Measurements from ENCODE around the gene CREB3L1.

CREB3L1 gene

DNA sequence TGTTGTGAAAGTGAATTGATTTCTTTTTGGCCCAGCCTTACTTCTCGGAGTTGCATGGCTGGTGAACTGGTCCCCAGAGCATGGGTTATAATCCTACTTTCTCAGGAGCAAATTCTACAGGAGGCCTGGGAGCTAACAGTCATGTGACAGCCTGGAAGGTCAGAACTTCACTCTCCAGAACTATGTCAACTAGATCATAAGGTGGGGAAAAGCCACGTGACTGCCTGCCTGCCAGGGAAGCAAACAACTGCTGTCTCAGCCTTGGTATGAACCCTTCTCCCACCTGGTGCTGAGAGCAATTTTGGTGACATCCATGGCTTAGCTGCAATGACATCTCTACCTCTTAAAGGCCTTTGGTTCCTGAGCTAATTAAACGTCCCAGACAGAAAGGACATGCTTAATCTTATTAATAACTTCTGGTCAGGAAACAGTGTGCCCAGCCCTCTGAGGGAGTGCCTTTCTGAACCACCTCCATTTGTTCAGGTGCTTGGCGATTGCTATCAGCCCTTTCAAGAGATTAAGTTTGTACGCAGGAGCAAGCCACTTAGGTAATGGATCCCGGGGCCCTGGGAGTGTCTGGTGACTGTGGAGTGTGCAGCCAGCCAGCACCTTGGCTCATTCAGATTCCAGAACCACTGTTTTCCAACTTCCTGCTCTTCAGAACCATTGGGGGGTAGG is 1.4 kb upstream of the CREB3L1 start:
- DNase-seq (ENCODE audit: low read depth) = no peak

DNA sequence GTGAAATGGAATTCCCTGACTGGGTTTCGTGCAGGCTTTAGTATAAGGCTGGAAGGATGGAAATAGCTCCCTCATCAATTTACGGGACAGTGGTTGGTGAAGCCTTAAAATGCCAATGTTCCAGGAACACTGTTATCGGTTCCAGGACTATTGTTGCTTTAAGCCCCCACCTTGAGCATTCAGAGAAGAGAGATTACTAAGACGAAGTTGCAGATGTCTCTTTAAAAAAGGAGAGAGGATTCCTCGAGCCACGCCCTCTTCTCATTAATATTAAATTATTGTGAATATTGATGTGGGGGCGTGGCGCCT is 195 bp upstream of the CREB3L1 start:
- peak; percentile 62 for DNase-seq (ENCODE audit: low read depth)

DNA sequence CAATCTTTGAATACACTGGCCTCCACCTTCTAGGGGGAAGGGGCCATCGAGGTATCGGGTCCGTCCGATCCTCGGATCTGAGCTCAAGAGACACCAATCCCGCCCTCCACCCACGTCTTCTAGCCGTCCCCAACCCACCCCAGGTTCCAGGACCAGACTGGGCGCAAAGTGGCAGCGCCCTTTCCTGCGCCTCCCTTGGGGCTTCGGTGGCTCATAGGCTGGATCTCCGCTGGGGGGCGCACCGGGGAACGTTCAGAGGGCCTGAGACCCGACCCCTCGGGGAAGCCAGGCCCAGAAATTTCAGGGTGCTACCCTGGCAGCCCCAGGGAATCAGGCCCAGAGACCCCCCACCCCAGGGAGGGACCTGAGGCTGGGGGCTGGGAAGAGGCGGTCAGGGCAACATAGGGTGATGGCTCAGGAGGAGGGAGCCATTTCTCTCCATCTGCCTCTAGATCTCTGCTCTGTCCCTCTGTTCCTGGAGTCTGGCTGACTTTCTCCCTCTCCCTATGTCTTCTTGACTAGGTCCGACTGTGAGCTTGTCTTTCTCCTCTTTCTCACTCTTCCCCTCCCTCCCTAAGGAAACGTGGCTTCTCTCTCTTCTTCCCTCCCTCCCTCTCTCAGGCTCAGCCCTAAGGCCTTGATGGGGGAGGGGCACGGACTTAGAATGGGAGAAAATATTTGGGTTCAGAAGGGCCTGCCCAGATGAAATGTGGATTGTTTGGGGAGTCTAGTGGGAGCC is 1.1 kb downstream of the CREB3L1 start:
- DNase-seq (ENCODE audit: low read depth) = peak; percentile 50

GRCh38 chr11:46279126-46280099 is 2.0 kb downstream of the CREB3L1 start:
- DNase-seq (ENCODE audit: low read depth) = peak; percentile 61

- no peak for DNase-seq (ENCODE audit: low read depth)
These were observed 3.2 kb downstream of the CREB3L1 start for GRCh38 chr11:46280706-46281105.

DNA sequence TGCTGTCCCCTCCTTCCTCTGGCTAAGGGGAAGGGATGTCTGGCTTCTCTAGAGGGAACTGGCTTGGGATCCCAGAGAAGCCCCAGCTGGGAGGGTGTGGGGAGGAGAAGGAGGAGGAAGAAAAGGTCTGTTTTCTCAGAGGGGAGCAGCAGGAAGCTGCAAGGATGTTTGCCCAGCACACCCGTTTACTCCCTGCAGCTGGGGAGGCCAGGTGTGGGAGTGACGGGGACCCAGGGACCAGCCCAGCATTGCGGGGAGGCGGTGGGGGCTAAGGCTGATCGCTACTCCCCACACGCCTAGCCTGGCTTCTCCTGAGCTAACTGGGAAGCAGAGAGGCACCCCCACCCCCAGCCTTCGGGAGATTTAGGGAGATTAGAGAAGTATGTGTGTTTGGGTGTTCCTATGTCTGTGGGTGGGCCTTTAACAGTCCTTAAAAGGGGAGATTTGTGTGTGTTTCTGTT is 3.9 kb downstream of the CREB3L1 start:
- DNase-seq (ENCODE audit: low read depth) = no peak

GRCh38 chr11:46285173-46285572 is 7.7 kb downstream of the CREB3L1 start:
- DNase-seq (ENCODE audit: low read depth) = no peak

DNA sequence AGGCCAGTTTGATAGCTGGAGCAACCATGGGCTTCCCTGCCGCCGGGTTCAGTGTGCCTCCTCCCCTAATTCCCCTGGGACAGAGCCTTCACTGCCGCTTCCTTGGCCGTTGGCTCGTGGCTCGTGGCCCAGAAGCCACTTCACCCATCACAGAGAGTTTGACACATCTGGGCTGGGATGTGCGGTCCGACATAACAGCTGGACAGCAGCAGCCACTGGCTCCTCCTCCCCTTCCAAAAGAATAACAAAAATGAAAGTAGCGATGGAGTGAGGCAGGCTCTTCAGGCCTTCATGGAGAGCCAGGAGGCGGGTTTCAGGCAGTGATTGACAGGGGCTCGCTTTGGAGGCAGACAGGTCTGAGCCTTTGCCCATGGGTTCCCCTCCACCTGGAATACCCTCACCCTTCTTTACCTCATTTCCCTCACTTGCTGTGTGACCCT is 8.2 kb downstream of the CREB3L1 start:
- peak; percentile 88 for DNase-seq (ENCODE audit: low read depth)

GRCh38 chr11:46286789-46287188 is 9.3 kb downstream of the CREB3L1 start:
- DNase-seq (ENCODE audit: low read depth) = no peak

DNA sequence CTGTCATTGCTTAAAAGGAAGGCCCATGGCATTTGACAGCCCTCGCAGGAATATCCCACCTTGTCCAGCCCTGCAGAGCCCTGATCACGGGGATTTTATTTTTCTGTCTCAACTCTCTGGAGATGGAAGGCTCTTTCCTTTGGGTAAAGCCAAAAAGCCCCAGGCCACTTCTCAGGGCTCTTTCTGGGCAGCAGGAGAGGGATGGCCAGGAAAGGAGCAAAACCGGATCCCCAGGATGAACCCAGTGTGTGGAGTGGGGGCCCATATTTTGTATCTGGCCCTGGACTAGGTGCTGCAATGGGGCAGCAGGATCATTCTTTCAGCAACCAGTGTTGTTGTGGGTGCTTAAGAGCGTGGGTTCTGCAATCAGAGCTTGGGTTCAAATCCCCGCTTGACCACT is 11.0 kb downstream of the CREB3L1 start:
- DNase-seq (ENCODE audit: low read depth) = no peak

GRCh38 chr11:46290011-46290410 is 12.5 kb downstream of the CREB3L1 start:
- peak; percentile 49 for DNase-seq (ENCODE audit: low read depth)

- peak; percentile 99 for DNase-seq (ENCODE audit: low read depth)
These were observed 13.3 kb downstream of the CREB3L1 start for GRCh38 chr11:46290598-46291309.

DNA sequence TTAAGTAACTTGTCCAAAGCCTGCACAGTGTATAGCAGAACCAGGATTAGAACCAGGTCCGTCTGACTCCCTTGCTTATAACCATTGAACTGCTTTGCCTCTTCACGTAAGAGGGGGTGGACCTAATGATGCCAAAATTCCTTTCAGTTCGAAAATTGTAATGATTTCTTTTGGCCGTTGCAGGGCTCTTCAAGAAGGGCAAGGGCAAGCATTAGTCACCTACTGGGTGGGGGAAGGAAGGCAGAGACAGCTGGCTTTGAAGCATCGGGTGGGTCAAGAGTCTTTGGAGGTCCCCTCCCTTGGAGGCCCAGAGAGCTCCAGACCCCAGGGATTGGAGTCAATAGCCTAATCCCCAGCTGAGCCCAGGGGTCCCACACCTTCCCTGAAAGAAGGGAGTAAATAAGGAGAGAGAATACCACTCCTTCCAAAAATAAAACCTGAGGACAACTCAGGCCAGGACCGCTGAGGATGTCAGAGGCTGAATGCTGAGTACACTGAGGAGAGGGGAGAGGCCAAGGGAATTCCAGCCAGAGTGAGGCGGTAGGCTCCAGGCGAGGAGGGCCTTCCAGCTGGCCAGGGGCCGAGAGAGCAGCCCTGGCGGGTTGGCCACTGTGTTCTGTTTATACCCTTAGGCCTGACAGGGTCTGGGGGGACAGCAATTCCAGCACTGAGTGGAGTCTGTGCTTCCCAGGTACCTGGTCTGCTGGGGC is 14.1 kb downstream of the CREB3L1 start:
- DNase-seq (ENCODE audit: low read depth) = peak; percentile 84

GRCh38 chr11:46293066-46293465 is 15.6 kb downstream of the CREB3L1 start:
- DNase-seq (ENCODE audit: low read depth) = no peak

GRCh38 chr11:46293641-46294103 is 16.2 kb downstream of the CREB3L1 start:
- DNase-seq (ENCODE audit: low read depth) = peak; percentile 94

DNA sequence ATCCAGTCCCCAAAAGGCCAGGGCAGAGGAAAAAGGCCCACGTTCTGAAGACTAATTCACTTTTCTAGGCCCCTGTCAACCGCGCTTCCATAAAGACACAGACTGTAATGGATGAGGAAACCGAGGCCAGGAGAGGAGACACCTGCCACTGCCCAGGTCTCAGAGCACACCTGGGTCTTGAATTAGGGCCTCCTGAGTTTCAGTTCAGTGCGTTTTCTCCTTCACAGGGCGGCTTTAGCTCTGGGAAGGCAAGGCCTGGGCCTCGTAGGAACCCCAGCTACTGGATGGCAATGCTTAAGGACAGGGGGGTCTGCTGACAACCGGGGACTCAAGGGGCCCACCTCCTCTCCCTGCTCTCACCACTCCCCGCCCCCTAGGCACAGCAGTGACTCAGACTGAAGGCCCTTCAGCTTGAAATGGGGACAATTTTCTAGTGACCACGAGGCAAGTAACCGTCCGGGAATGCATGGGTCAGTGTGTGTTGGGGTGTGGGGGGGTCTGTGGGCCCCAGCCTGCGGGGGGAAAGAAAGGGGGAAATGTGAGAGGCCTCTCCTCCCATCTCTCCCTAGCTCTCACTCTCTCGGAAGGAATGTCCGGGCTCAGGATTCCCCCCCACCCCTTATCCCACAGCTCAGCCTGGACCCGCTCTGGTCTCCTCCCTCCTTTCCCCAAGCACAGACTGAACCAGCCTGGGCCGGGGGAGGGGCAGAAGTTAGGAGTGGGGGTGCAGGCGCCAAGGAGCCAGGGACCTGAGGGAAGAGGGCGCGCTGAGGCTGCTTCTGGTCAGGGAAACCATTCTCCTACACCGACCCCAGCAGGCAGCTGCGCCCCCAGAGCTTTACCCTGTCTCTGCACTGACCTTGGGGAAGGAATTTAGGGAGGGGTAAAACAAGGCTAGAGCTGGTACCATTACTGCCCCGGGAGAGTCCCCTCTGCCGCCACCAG is 17.2 kb downstream of the CREB3L1 start:
- peak; percentile 96 for DNase-seq (ENCODE audit: low read depth)

- peak; percentile 75 for DNase-seq (ENCODE audit: low read depth)
These were observed 18.0 kb downstream of the CREB3L1 start for GRCh38 chr11:46295312-46296058.

DNA sequence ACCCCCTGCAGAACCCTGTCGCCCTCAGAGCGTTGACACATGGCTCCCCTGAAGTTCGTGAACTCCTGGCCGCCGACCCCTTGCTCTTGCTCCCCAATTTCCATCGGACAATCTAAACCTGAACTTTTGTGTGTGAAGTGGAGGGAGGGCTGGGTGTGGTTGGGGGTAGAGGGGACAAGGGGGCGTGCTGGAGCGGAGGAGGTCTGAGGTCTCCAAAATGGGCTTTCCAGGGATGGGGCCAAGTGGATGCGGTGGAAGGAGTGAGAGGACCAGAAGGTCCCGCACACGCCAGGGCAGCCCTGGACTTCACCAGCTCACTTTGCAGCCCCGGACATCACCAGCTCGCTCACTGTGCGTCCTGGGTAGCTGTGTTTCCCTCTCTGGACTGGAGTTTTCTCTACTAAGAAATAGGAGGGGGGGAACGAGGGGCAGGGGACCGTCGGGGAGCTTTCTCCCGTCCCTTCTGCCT is 18.6 kb downstream of the CREB3L1 start:
- no peak for DNase-seq (ENCODE audit: low read depth)
